Stimulated activated CD4-positive, alpha-beta T cell treated with anti-CD3 and anti-CD28 coated beads, Interleukin-1b, Interleukin-23, amount 100 ng/mL, for 4 hours (primary cell): ENCODE measurements around the gene FIBCD1.

ENCODE experiments used
- DNase-seq, 2 donors: peaks; one replicate each; pipeline ENCODE4 v3.0.0-alpha.2; 2020; ENCODE audit warnings: low read depth in 2 of 2

FIBCD1 gene

DNA sequence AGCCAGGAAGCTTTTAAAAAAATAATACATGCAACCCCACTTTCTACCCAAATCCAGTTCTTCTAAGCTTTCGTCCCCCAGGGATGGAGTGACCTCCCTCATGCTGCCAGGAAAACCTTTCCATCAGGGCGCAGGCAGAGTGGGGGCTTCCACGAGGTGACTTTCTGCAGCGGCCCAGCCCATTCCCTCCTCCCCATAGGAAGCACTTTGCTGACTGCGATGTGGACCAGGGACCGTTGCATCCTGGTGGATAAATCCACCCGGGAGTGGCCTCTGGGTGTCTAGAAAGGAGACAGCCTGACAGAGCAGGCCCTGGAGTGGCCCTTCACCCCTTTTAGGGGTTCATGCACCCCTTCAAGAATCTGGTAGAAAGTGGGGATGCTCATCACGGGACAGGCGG lies 44.0 kb downstream of the FIBCD1 start:
- no peak for DNase-seq

DNA sequence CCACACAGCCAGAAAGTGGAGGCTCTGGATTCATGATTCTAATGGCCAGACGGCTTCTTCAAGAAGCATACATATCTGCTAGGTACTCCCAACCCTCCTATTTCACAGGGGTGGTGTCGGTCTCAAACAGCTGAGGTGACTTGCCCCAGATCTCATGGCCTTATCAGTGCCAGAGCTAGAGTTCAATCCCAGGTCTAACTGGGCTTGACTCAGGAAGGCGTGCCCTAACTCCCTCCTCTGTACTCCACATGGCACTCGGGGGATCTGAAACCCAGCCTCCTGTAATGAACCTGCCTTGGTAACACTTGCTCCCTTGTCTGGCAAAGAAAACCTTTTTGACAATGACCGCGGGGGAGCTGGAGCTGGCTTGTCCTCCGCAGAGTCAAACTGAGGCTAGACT lies 44.5 kb downstream of the FIBCD1 start:
- DNase-seq: no peak

DNA sequence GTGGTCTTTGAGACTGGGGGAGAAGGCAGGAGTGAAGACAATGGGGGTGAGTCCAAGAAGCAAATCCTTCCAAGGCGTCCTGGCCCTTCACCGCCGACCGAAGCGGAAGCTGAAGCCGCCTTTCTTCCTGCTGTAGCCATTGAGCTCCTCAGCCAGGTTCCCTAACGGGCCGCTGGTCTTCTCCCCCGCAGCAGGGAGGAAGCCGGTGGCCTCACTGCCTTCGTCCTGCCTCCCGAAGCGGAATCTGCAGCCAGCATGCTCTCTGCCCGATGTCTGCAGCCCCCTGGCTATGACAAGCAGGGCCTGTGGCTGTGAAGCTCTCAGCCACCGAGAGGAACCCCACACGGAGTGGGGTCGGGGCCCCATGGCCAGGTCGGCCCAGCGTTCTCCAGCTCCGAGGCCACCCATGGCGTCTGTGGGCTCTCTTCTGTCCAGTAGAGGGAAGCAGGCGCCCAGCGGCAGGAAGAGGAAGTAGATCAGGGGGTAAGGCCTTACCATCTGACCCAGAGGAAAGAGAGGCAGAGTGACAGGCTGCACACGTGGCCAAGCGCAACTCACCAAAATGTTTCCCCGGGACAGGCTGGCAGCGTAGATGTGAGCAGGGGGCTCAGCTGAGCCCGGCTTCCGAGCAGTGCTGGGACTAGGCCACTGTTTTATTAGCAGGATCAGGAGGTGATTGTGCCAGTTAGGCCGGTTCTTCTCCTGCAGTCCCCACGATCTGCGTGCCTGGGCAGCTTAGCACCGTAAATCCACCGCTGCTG lies 45.5 kb downstream of the FIBCD1 start:
- DNase-seq: no peak

DNA sequence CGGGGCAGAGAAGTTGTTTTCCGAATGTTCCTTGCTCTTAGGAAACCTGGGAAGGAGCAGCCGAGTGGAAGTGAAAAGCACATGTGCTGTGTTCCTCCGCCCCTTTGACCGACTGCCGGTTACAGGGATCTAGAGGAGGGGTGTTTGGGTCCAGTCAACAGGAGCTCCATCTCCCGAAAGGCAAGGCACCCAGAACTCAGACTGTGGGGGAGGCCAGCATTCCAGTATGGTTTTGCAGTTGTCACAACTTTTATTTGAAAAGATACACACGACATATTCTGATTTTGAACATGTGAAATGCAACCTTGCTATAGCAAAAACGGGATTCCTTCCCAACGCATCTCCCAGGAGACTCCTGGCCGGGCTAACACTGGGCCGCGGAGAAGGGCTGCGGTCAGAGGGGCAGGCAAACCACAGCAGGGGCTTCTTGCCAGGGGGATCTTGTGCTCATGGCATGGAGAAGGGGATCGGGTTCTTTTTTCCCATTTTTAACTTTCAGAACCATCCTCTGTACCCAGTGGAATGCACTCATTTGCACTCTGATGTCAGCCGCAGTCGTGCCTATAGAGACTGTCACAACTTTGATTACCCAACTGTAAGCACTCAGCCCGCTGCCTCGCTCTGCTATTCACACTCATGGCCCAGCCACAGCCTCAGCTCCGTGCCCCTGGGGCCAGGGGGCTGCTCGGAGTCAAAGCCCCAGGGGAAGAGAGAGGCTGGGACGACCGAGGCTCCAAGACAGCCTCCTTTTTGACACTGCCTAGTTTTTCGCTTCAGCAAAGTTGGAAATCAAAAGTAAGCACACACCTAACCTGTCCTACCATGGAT lies 46.4 kb downstream of the FIBCD1 start:
- DNase-seq: no peak

DNA sequence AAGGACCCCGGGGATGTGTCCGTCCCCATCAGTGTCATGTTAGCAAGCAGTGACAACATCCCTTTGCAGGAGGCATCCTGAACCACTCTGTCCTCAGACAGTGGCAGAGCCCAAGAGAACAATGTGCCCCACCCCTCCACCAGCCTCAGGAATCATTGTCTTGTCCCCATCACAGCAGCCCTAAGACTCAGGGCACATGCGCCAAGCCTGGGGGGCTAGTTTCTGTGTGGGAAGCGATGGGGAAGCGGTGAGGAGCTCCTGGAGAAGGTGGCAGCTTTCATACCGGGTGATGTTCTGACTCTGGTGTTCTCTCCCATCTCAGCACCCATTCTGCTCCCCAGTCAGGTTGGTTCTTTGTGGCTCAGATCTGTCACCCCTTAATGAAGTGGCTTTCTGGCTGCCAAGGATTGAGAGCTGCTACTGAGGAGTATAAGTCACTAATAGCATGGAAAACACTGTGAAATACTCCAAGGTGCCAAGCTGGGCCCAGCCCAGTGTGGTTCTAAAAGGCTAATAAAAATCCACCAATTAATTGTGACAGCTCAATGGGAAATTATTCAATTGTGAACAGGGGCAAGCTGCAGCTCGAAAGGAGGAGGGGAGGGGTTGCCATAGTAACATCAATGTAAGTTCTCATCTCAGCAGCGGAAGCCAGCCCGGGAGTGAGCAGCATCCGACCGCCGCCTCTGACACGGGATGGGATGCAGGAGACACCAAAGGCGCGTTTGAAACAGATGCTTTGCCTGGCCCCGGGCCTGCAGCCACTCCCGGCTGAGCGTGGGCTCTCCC lies 47.2 kb downstream of the FIBCD1 start:
- DNase-seq: no peak

DNA sequence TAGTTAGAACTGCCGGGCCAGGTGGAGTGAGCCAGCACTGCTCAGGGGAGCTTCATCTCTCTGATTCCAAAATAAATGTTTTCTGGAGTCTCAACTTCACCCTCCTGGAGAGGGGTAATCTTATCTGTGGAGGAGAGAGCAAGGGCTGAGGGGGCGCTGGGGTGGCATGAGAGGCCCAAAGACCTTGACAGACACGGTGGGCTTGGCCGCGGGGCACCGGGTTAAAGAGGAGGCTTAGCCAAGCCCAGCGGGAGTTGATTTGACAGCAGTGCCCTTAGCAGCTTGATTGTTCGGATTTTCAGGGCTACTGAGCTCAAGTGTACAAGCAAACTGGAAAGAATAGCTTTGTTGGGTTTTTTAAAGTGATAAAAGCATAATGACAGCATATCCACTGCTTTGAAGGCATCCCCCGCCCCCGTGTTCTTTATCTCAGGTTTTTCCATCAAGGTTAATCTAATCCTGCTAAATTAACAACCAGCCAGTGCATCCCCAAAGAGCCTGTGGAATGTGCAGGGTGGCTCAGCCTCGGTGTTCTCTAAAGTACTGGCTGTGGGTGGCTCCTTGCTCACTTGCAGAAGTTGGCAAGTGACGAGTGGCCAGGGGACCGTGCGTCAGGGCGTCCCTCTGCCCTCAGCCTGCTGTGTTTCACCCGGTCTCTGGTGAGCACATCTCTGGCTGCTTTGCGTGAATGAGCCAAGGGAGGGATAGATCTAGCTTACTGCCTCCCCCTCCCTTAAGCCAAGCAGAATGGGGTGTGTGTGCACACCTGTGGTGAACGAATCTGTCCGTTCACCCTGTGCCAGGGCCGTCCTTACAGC lies 48.0 kb downstream of the FIBCD1 start:
- no peak for DNase-seq

DNA sequence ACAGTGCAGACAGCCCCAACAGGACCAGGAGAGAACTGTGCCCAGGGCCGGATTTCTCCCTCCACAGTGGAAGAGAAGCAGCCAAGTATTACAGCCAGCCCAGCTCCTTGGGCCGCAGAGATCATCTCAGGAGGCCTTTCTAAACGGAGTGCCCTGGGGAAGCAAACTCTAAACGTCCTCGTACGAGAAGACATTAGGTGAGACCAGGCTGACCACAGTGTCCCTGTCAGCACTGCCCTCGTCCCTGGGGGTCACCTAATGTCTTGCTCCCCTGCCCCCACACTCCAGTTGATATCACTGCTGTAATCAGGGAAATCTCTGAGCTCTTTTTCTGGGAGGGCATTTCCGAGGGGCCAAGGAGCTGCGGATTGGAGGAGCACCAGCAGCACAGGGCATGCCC lies 48.9 kb downstream of the FIBCD1 start:
- no peak for DNase-seq

DNA sequence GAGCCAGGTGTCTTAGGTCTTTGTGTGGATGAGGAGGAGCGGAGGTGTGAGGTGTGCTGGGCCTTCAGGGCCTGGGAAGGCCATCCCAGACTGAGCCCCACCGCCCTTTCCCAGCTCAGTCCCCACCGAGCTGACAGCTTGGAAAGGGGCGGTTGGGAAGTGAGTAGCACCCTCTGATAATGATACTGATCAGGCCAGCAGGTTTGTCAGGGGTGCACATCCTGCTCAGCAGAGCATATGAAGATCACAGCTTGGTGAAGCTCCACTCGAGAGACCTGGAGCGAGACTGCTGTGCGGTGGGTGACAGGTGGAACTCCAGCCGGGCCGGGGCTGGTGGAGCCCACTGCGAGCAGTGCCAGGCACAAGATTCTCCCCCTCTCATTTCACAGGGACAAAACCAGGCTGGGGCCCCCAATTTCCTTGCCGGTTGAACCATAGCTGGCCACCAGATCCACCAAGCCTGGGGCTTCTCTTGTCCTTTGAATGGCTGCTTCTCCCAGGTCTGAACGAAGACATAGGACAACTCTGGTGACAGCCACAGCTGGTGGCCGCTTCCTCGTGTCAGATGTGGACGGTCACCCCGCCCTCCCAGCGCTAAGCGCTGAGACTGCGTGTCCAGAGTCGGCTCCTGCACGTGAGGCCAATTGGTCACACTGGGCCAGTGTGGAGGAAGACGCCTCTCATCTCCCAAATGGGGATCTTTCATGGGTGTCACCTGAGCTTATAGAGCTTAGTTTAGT lies 50.7 kb downstream of the FIBCD1 start:
- no peak for DNase-seq

DNA sequence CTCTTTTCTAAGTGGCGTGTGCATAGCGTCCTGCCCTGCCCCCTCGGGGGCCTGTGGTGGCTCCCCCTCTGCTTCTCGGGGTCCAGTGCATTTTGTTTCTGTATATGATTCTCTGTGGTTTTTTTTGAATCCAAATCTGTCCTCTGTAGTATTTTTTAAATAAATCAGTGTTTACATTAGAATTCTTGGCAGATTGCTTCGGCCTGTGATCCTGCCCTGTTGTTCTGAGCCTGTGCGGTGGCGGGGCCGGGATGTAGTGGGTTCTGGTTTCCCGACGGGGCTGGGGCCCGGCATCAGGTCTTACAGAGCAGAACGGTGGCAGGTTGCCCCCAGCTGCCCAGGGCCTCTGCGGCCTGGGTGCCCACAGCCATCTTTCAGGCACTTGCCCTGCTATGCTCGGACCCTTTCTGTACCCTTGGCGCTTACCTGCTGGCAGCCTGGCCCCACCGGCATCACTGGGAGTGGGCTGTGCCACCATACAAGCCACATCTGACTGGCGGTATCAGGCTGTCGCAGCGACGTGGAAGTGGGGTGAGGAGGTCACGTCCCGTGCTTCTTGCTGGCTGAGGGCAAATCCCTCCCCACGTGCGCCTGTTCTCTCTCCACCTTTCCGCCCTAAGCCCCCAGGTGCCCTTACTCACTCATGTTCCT lies 51.4 kb downstream of the FIBCD1 start:
- DNase-seq: no peak

DNA sequence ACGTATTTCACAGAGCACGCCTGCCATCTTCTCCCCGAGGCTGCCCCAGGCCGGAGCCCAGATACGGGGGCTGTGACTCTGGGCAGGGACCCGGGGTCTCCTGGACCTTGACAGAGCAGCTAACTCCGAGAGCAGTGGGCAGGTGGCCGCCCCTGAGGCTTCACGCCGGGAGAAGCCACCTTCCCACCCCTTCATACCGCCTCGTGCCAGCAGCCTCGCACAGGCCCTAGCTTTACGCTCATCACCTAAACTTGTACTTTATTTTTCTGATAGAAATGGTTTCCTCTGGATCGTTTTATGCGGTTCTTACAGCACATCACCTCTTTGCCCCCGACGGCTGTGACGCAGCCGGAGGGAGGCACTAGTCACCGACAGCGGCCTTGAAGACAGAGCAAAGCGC lies 52.1 kb downstream of the FIBCD1 start:
- no peak for DNase-seq

DNA sequence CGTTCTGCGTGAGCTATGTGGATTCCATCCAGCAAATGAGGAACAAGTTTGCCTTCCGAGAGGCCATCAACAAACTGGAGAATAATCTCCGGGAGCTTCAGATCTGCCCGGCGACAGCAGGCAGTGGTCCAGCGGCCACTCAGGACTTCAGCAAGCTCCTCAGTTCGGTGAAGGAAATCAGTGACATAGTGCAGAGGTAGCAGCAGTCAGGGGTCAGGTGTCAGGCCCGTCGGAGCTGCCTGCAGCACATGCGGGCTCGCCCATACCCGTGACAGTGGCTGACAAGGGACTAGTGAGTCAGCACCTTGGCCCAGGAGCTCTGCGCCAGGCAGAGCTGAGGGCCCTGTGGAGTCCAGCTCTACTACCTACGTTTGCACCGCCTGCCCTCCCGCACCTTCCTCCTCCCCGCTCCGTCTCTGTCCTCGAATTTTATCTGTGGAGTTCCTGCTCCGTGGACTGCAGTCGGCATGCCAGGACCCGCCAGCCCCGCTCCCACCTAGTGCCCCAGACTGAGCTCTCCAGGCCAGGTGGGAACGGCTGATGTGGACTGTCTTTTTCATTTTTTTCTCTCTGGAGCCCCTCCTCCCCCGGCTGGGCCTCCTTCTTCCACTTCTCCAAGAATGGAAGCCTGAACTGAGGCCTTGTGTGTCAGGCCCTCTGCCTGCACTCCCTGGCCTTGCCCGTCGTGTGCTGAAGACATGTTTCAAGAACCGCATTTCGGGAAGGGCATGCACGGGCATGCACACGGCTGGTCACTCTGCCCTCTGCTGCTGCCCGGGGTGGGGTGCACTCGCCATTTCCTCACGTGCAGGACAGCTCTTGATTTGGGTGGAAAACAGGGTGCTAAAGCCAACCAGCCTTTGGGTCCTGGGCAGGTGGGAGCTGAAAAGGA lies 53.3 kb downstream of the FIBCD1 start:
- DNase-seq: no peak

DNA sequence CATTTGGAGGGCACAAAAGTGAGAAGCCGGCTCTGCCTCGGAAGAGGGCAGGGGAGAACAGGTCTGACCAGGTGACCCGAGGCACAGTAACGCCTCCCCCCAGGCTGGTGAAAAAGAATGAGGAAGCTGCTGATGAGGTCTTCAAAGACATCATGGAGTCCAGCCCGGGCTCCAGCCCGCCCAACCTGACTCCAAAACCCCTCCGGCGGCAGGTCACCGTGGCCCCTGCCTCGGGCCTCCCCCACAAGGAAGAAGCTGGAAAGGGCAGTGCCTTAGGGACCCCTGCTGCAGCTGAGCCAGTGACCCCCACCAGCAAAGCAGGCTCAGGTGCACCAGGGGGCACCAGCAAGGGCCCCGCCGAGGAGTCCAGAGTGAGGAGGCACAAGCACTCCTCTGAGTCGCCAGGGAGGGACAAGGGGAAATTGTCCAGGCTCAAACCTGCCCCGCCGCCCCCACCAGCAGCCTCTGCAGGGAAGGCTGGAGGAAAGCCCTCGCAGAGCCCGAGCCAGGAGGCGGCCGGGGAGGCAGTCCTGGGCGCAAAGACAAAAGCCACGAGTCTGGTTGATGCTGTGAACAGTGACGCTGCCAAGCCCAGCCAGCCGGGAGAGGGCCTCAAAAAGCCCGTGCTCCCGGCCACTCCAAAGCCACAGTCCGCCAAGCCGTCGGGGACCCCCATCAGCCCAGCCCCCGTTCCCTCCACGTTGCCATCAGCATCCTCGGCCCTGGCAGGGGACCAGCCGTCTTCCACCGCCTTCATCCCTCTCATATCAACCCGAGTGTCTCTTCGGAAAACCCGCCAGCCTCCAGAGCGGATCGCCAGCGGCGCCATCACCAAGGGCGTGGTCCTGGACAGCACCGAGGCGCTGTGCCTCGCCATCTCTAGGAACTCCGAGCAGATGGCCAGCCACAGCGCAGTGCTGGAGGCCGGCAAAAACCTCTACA lies 54.2 kb downstream of the FIBCD1 start:
- no peak for DNase-seq

DNA sequence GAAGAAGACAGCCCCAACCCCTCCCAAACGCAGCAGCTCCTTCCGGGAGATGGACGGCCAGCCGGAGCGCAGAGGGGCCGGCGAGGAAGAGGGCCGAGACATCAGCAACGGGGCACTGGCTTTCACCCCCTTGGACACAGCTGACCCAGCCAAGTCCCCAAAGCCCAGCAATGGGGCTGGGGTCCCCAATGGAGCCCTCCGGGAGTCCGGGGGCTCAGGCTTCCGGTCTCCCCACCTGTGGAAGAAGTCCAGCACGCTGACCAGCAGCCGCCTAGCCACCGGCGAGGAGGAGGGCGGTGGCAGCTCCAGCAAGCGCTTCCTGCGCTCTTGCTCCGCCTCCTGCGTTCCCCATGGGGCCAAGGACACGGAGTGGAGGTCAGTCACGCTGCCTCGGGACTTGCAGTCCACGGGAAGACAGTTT lies 54.9 kb downstream of the FIBCD1 start:
- DNase-seq: no peak

DNA sequence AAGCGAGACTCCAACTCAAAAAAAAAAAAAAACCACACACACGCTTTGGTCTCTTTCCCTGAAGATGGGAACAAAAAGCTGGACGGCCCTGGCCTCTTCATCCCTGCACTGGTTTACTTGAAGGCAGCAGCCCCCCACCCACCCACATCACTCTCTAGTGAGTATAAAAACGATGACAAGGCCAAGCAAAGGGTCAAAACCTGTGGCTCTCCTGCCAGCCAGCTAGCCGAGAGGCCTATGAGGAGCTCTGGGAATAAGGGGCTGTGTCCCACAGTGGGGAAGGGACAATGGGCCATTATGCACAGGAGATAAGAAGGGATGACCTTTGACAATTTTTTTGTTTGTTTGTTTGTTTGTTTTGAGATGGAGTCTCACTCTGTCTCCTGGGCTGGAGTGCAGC lies 55.6 kb downstream of the FIBCD1 start:
- DNase-seq: no peak

DNA sequence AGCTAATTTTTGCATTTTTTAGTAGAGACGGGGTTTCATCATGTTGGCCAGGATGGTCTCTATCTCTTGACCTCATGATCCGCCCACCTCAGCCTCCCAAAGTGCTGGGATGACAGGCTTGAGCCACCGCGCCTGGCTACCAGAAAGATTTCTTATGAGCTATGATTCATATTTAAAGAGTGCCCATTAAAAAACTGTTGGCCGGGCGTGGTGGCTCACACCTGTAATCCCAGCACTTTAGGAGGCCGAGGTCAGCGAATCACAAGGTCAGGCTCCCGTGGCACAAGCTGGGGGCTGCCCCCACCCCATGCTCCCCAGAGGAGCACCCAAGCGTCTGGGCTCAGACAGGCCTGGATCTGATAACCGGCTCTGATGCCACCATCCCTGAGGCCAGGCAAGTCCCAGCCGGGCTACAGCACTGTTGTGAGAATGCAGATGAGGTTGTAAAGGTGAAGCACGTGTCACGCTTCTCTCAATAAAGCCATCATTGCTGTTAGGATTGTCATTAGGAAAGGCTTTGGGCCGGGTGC lies 56.3 kb downstream of the FIBCD1 start:
- no peak for DNase-seq

DNA sequence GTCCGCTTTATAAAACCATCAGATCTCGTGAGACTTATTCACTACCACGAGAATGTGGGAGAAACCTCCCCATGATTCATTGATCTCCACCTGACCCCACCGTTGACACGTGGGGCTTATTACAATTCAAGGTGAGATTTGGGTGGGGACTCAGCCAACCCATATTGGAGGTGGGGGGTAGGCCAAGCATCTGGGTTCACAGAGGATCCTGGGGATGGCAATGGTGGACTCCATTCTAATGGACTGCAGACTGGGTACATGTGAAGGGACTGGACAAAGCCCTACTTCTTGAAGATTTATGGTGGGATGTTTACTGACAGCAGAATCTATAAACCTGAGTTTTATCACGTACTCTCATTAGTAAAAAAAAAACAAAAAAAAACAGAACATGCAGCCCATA lies 57.5 kb downstream of the FIBCD1 start:
- no peak for DNase-seq

DNA sequence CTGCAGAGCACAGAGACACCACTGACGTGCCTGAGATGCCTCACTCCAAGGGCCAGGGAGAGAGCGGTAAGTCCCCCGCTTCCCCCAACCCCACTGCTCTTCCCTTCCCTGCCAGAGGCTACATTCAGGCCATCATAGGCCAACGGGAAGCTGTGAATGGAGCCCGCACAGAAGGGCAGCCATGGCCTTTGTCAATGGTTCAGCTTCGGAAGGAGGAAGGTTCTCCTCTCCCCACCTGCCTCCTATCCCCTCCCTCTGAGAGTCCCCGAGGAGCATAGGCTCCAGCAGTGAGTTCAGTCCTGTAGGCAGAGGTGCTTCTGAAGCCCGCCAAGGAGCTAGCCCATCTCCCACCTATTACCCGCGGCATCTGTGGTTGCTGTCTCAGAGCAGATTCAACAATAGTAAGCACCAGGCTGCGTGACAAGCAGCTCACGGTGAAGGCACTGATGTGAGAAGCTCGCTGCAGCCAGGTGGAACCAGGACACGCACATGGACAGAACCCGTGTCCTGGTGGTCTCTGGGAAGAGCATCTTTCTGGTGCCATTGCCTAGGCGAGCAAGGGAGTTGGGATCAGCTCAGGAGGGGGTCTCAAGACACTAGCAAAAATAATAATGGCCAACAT lies 58.3 kb downstream of the FIBCD1 start:
- no peak for DNase-seq
